Urinary bladder (tissue), 4 donors: ENCODE results near the gene NHS. TPM values are rescaled to one million over a fixed set of nuclear protein-coding genes. Genes with fewer than 3 reads are reported as not detected.

Experiments used
- DNase-seq: peaks from one replicate; pipeline ENCODE4 v3.0.0-alpha.2; 2015; ENCODE audit errors: extremely low spot score
- H3K27ac ChIP-seq: one replicate; pipeline ENCODE4 v1.5.1; 2013; ENCODE audit warnings: low read depth, mild to moderate bottlenecking, moderate library complexity
- H3K36me3 ChIP-seq: one replicate; pipeline ENCODE4 v1.6.1; 2013; ENCODE audit warnings: mild to moderate bottlenecking, moderate library complexity; ENCODE audit not compliant: insufficient read depth
- H3K4me1 ChIP-seq: one replicate; pipeline ENCODE4 v1.6.1; 2013; ENCODE audit warnings: mild to moderate bottlenecking, moderate library complexity; ENCODE audit not compliant: insufficient read depth
- H3K4me3 ChIP-seq: one replicate; pipeline ENCODE4 v1.5.1; 2013; ENCODE audit warnings: low read depth, low read length
- WGBS: extraction: QIAGEN DNeasy Blood & Tissue Kit; methylation state at CpG from one replicate; pipeline ENCODE4 v1.1.7; 2013; 5-methylcytosine and 5-hydroxymethylcytosine counted together
- polyA plus RNA-seq: library from polyadenylated mRNA; stranded (reverse); fragments of 200-250 nt; gene quantifications from one replicate; pipeline ENCODE4 v1.2.3, GENCODE V29; 2013
- total RNA-seq: library from RNA; depleted of rRNA; stranded (reverse); fragments of >200 nt; gene quantifications from one replicate; pipeline ENCODE4 v1.2.3, GENCODE V29; 2014
- donor health status: healthy with polysubstance abuse.
- donor health status: healthy.

Gene NHS
- total and polyA plus RNA-seq, 2 donors = 4.2 to 7.8 TPM

GRCh38 chrX:17588303-17588702 is 213.3 kb downstream of the NHS start:
- no peak overlapping the region for H3K4me3 ChIP-seq
- H3K36me3 ChIP-seq = no peaks in the 10 kb centered on the region
- no peak overlapping the region for H3K27ac ChIP-seq
- 73% methylated on average over 3 of the region's 3 CpGs for WGBS
- no peak for DNase-seq
- H3K4me1 ChIP-seq = no peaks in the 10 kb centered on the region

- no peak overlapping the region for H3K4me3 ChIP-seq
- WGBS = 26% methylated on average over 9 of the region's 9 CpGs
- no peak for DNase-seq
- no peaks in the 10 kb centered on the region for H3K36me3 ChIP-seq
- H3K4me1 ChIP-seq = no peaks in the 10 kb centered on the region
- H3K27ac ChIP-seq = no peak overlapping the region
These were observed 216.1 kb downstream of the NHS start for GRCh38 chrX:17590892-17591740.

- Histone ChIP-seq H3K27ac (peak overlapping the region; percentile 10), H3K4me3 (no peak overlapping the region), H3K36me3 (no peaks in the 10 kb centered on the region), H3K4me1 (no peaks in the 10 kb centered on the region)
- no peak for DNase-seq
- 17% methylated on average over 4 of the region's 4 CpGs for WGBS
These were observed 216.7 kb downstream of the NHS start for GRCh38 chrX:17591741-17592110.

- H3K36me3 ChIP-seq = no peaks in the 10 kb centered on the region
- peak overlapping the region; percentile 10 for H3K27ac ChIP-seq
- H3K4me1 ChIP-seq = no peaks in the 10 kb centered on the region
- WGBS = 74% methylated on average over 1 of the region's 1 CpG
- H3K4me3 ChIP-seq = no peak overlapping the region
- no peak for DNase-seq
These were observed 217.1 kb downstream of the NHS start for GRCh38 chrX:17592117-17592516.

GRCh38 chrX:17594693-17595092 is 219.7 kb downstream of the NHS start:
- H3K4me1 ChIP-seq = no peaks in the 10 kb centered on the region
- 96% methylated on average over 2 of the region's 2 CpGs for WGBS
- H3K4me3 ChIP-seq = no peak overlapping the region
- H3K36me3 ChIP-seq = no peaks in the 10 kb centered on the region
- DNase-seq = no peak
- no peak overlapping the region for H3K27ac ChIP-seq

- H3K27ac ChIP-seq = no peak overlapping the region
- WGBS = 71% methylated on average over 3 of the region's 3 CpGs
- DNase-seq = no peak
- H3K36me3 ChIP-seq = no peaks in the 10 kb centered on the region
- H3K4me1 ChIP-seq = no peaks in the 10 kb centered on the region
- no peak overlapping the region for H3K4me3 ChIP-seq
These were observed 220.5 kb downstream of the NHS start for GRCh38 chrX:17595456-17596035.

- Histone ChIP-seq H3K27ac (no peak overlapping the region), H3K36me3 (no peaks in the 10 kb centered on the region), H3K4me1 (no peaks in the 10 kb centered on the region), H3K4me3 (no peak overlapping the region)
- no peak for DNase-seq
These were observed 221.1 kb downstream of the NHS start for GRCh38 chrX:17596061-17596460.

GRCh38 chrX:17596546-17597205 is 221.7 kb downstream of the NHS start:
- no peak for DNase-seq
- no peak overlapping the region for H3K4me3 ChIP-seq
- H3K27ac ChIP-seq = no peak overlapping the region
- WGBS = 84% methylated on average over 9 of the region's 9 CpGs
- H3K36me3 ChIP-seq = no peaks in the 10 kb centered on the region
- H3K4me1 ChIP-seq = no peaks in the 10 kb centered on the region

- DNase-seq = no peak
- Histone ChIP-seq H3K27ac (no peak overlapping the region), H3K4me3 (no peak overlapping the region), H3K4me1 (no peaks in the 10 kb centered on the region), H3K36me3 (no peaks in the 10 kb centered on the region)
- 55% methylated on average over 7 of the region's 7 CpGs for WGBS
These were observed 222.3 kb downstream of the NHS start for GRCh38 chrX:17597327-17597726.

GRCh38 chrX:17597836-17598439 is 222.9 kb downstream of the NHS start:
- Histone ChIP-seq H3K4me3 (no peak overlapping the region), H3K36me3 (no peaks in the 10 kb centered on the region), H3K4me1 (no peaks in the 10 kb centered on the region), H3K27ac (no peak overlapping the region)
- 20% methylated on average over 6 of the region's 6 CpGs for WGBS
- DNase-seq = no peak

- Histone ChIP-seq H3K27ac (peak overlapping the region; percentile 2), H3K4me3 (no peak overlapping the region), H3K4me1 (no peaks in the 10 kb centered on the region), H3K36me3 (no peaks in the 10 kb centered on the region)
- WGBS = 45% methylated on average over 6 of the region's 6 CpGs
- no peak for DNase-seq
These were observed 226.6 kb downstream of the NHS start for GRCh38 chrX:17601441-17602200.

- H3K4me1 ChIP-seq = no peaks in the 10 kb centered on the region
- H3K27ac ChIP-seq = peak overlapping the region; percentile 2
These were observed 227.2 kb downstream of the NHS start for GRCh38 chrX:17602245-17602644.

GRCh38 chrX:17603196-17603595 is 228.2 kb downstream of the NHS start:
- 35% methylated on average over 3 of the region's 3 CpGs for WGBS
- no peak overlapping the region for H3K4me3 ChIP-seq
- H3K27ac ChIP-seq = no peak overlapping the region
- H3K36me3 ChIP-seq = no peaks in the 10 kb centered on the region
- no peak for DNase-seq
- H3K4me1 ChIP-seq = no peaks in the 10 kb centered on the region

More at GRCh38 chrX:17602245-17602644, 227.2 kb downstream of the NHS start:
- no peak overlapping the region for H3K4me3 ChIP-seq
- no peaks in the 10 kb centered on the region for H3K36me3 ChIP-seq
- DNase-seq = no peak
